Panc1 (cell line): ENCODE data around the gene MYO1H. TPM values are rescaled to one million over a fixed set of nuclear protein-coding genes. Genes with fewer than 3 reads are reported as not detected.

Experiments used
- ATAC-seq: fragments of 200-7000 bp; cut with Tn5 transposase; 2 replicates; pipeline ENCODE4 v1.9.1; 2020; ENCODE audit warnings: mild to moderate bottlenecking, moderate library complexity
- BruUV-seq: library from RNA; stranded (reverse); fragments of 400-500 nt; replicated peaks from 2 replicates; lab custom pipeline; 2021; lab: Mats Ljungman, UMichigan
- CTCF ChIA-PET: fragments of 300-600 bp; sonication (Branson Sonifier 250); formaldehyde crosslinking; loops from one replicate; lab custom pipeline; 2022; ENCODE audit warnings: antibody characterized with exemption; lab: Charles Lee
- POLR2A ChIA-PET: fragments of 300-600 bp; sonication (Branson Sonifier 250); formaldehyde crosslinking; loops from one replicate; lab custom pipeline; 2022; ENCODE audit warnings: antibody characterized with exemption; lab: Charles Lee
- DNase-seq: peaks from one replicate; pipeline ENCODE4 v3.0.0-alpha.2; 2010; ENCODE audit warnings: low read depth, low spot score
- H3K27ac ChIP-seq: 2 replicates; pipeline ENCODE4 v1.5.1; 2011; ENCODE audit warnings: mild to moderate bottlenecking, low read length, inconsistent platforms
- H3K27me3 ChIP-seq: fragments of 200-500 bp; sonication (Bioruptor generic); 2 replicates; pipeline ENCODE4 v1.6.0; 2014; ENCODE audit warnings: low read length, inconsistent platforms; ENCODE audit not compliant: control insufficient read depth, insufficient read depth
- H3K36me3 ChIP-seq: fragments of 200-500 bp; sonication (Bioruptor generic); 2 replicates; pipeline ENCODE4 v1.5.1; 2014; ENCODE audit warnings: inconsistent platforms, mild to moderate bottlenecking, low read length, moderate library complexity; ENCODE audit not compliant: control insufficient read depth, insufficient read depth
- H3K4me1 ChIP-seq: 2 replicates; pipeline ENCODE4 v1.5.1; 2011; ENCODE audit warnings: inconsistent platforms, mild to moderate bottlenecking, low read length, moderate library complexity; ENCODE audit not compliant: control insufficient read depth, insufficient read depth
- H3K4me3 ChIP-seq, 2 experiments: 2 replicates each; pipeline ENCODE4 v1.5.1; 2011 to 2012; ENCODE audit warnings: low read depth in 2 of 2, low read length in 2 of 2, mild to moderate bottlenecking in 2 of 2, inconsistent platforms in 1 of 2, moderate library complexity in 1 of 2
- H3K9me3 ChIP-seq: fragments of 200-500 bp; sonication (Bioruptor generic); 2 replicates; pipeline ENCODE4 v1.5.1; 2014; ENCODE audit warnings: low read depth, mild to moderate bottlenecking, inconsistent platforms, low read length, moderate library complexity; ENCODE audit not compliant: control insufficient read depth, insufficient read depth
- CTCF ChIP-seq: fragments of 450-650 bp; IDR thresholded peaks from 2 replicates; pipeline ENCODE4 v1.5.1; 2017; ENCODE audit warnings: mild to moderate bottlenecking
- POLR2AphosphoS5 ChIP-seq: IDR thresholded peaks from 2 replicates; pipeline ENCODE4 v1.6.1; 2012; ENCODE audit warnings: mild to moderate bottlenecking, low read depth, low read length, moderate library complexity
- REST ChIP-seq, 2 experiments: IDR thresholded peaks; 2 replicates each; pipeline ENCODE4 v1.6.1; 2011 to 2012; ENCODE audit warnings: low read depth in 2 of 2, control low read depth in 1 of 2, low read length in 1 of 2, mild to moderate bottlenecking in 1 of 2, moderate library complexity in 1 of 2; ENCODE audit not compliant: insufficient read depth in 1 of 2
- SIN3A ChIP-seq: IDR thresholded peaks from 2 replicates; pipeline ENCODE4 v1.6.1; 2012; ENCODE audit warnings: low read depth, mild to moderate bottlenecking, low read length, moderate library complexity, borderline replicate concordance; ENCODE audit not compliant: insufficient read depth
- TCF7L2 ChIP-seq: IDR thresholded peaks from 2 replicates; pipeline ENCODE4 v1.6.1; 2011; ENCODE audit warnings: mild to moderate bottlenecking, low read depth, low read length, inconsistent platforms
- in situ Hi-C: cut with HindIII; loops from 2 replicates; pipeline ENCODE4 v1.10.0; 2016; ENCODE audit warnings: low sequenced_read_pairs, low pct_unique_long_range_greater_than_20kb
- intact Hi-C: fragments of 100-400 bp; cut with micrococcal nuclease; formaldehyde crosslinking; loops from one replicate; pipeline ENCODE4 v1.10.0; 2022; ENCODE audit not compliant: unreplicated experiment
- total RNA-seq: library from RNA; stranded (reverse); gene quantifications from one replicate; pipeline ENCODE4 v1.2.1, GENCODE V29; 2021; ENCODE audit not compliant: unreplicated experiment

MYO1H gene
- total RNA-seq, 1 experiment from 2014 or later: not detected

GRCh38 chr12:109487181-109488050 lies 139.7 kb downstream of the MYO1H start:
- Histone ChIP-seq H3K4me3 (no peak overlapping the region), H3K4me1 (no peaks in the 10 kb centered on the region), H3K27ac (no peak overlapping the region), H3K36me3 (peaks cover 15% of the 10 kb centered on the region; the same call in 1 of the 2 replicates), H3K9me3 (no peaks in the 10 kb centered on the region), H3K27me3 (no peaks in the 10 kb centered on the region)
- CTCF ChIA-PET: no interaction called here
- intact Hi-C loops: no loop called here
- POLR2A ChIA-PET: no interaction called here
- DNase-seq (no peak), ATAC-seq (no peak)
- in situ Hi-C loops: no loop called here
- no TSS peak for BruUV-seq
- TF ChIP-seq TCF7L2 (no peak), SIN3A (no peak), POLR2AphosphoS5 (no peak), CTCF (no peak), REST (IDR thresholded peaks at IDR 0.05; ENCODE audit: insufficient read depth in 1 of 2, low read depth in 2 of 2, low read length in 1 of 2) (no peak)

DNA sequence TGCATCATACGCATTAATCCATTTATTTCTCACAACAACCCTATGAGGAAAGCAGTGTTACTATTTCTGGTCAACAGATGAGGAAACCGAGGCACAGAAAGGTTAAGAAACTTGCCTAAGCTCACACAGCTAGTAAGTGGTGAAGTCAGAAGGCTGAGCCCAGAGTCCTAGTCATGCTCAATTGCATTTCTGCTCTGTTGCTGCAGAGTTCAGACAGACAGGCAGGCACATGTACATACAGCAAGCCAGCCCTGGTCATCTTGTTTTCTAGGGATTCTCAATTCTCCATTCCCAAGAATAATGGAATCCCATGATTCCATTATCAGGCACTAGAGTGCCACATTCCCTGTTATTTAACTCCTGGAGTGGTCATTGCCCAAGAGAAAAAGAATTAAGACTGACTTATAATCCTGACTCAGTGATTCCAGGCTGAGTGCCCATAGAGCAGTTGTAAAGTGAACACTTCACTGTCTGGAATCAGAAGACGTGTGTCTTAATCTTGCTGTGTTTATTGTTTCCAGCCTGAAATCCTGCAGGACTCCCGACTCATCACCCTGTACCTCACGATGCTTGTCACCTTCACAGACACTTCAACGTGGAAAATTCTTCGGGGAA lies 140.5 kb downstream of the MYO1H start:
- ChIA-PET POLR2A (no interaction called here), CTCF (no interaction called here)
- H3K27me3 ChIP-seq: no peaks in the 10 kb centered on the region
- H3K36me3 ChIP-seq: peaks cover 15% of the 10 kb centered on the region; the same call in 1 of the 2 replicates
- BruUV-seq: no TSS peak
- intact Hi-C loops: no loop called here
- TF ChIP-seq TCF7L2 (no peak), CTCF (no peak), SIN3A (no peak), REST (IDR thresholded peaks at IDR 0.05; ENCODE audit: insufficient read depth in 1 of 2, low read depth in 2 of 2, low read length in 1 of 2) (no peak), POLR2AphosphoS5 (no peak)
- no peaks in the 10 kb centered on the region for H3K9me3 ChIP-seq
- H3K27ac ChIP-seq: no peak overlapping the region
- no peak for DNase-seq
- in situ Hi-C loops: no loop called here
- ATAC-seq: no peak
- no peak overlapping the region for H3K4me3 ChIP-seq
- no peaks in the 10 kb centered on the region for H3K4me1 ChIP-seq
